ENCODE data around the gene RHBG. TPM values are rescaled to one million over a fixed set of nuclear protein-coding genes. Genes with fewer than 3 reads are reported as not detected.

Gene RHBG
- total and polyA plus RNA-seq, 4 donors, result 0.25 to 6.4 (median 2.3) TPM

DNA sequence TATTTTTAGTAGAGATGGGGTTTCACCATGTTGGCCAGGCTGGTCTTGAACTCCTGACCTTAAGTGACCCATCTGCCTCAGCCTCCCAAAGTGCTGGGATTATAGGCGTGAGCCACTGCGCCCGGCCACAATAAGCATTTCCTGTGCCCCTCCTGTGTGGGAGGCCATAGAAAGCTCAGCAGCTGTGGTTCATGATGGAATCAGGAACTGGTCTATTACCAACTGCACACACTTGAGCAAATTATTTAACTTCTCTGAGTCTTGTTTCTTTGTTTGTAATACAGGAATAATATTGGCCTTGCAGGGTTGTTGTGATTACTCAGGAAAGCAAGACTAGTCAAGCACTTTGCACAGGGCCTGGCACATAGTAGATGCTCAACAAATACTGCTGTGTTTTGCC, 15.0 kb downstream of the RHBG start:
- Histone ChIP-seq H3K4me1 (ENCODE audit: control insufficient read depth in 4 of 4, insufficient read depth in 4 of 4, low read length in 3 of 4) (peaks cover 0 to 2% (median 0%) of the 10 kb centered on the region in 4 donors), H3K4me3 (ENCODE audit: low read depth in 1 of 3, low read length in 3 of 3) (no peak overlapping the region), H3K9ac (ENCODE audit: low read depth in 1 of 2, low read length in 2 of 2) (no peak overlapping the region), H3K27me3 (ENCODE audit: control insufficient read depth in 4 of 4, insufficient read depth in 4 of 4, low read length in 3 of 4) (no peaks in the 10 kb centered on the region), H3K36me3 (ENCODE audit: control insufficient read depth in 4 of 4, insufficient read depth in 3 of 4, low read depth in 1 of 4, low read length in 3 of 4) (no peaks in the 10 kb centered on the region), H3K27ac (ENCODE audit: low read depth in 1 of 2, low read length in 2 of 2) (no peak overlapping the region), H3K9me3 (ENCODE audit: control insufficient read depth in 4 of 4, low read length in 3 of 4) (no peaks in the 10 kb centered on the region)
- WGBS, result 82% methylated on average over 3 of the region's 3 CpGs
- TF ChIP-seq HNF4G (IDR thresholded peaks at IDR 0.05), result no peak
- TF ChIP-seq JUND (IDR thresholded peaks at IDR 0.05), result no peak
- no peak for TF ChIP-seq REST (IDR thresholded peaks at IDR 0.05)
- no peak for TF ChIP-seq GABPA (IDR thresholded peaks at IDR 0.05 in 1 of 2, conservative IDR thresholded peaks at IDR 0.05 in 1 of 2)
- TF ChIP-seq FOXA1 (IDR thresholded peaks at IDR 0.05), result no peak
- no peak for TF ChIP-seq FOXA2 (IDR thresholded peaks at IDR 0.05)
- TF ChIP-seq, protein P1, sequence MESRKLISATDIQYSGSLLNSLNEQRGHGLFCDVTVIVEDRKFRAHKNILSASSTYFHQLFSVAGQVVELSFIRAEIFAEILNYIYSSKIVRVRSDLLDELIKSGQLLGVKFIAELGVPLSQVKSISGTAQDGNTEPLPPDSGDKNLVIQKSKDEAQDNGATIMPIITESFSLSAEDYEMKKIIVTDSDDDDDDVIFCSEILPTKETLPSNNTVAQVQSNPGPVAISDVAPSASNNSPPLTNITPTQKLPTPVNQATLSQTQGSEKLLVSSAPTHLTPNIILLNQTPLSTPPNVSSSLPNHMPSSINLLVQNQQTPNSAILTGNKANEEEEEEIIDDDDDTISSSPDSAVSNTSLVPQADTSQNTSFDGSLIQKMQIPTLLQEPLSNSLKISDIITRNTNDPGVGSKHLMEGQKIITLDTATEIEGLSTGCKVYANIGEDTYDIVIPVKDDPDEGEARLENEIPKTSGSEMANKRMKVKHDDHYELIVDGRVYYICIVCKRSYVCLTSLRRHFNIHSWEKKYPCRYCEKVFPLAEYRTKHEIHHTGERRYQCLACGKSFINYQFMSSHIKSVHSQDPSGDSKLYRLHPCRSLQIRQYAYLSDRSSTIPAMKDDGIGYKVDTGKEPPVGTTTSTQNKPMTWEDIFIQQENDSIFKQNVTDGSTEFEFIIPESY (IDR thresholded peaks at IDR 0.05), result no peak
- TF ChIP-seq RXRA (IDR thresholded peaks at IDR 0.05), result no peak
- TF ChIP-seq SP1 (IDR thresholded peaks at IDR 0.05), result no peak
- TF ChIP-seq CTCF (IDR thresholded peaks at IDR 0.05; ENCODE audit: low read depth, low read length, missing input control), result no peak
- TF ChIP-seq TAF1 (conservative IDR thresholded peaks at IDR 0.05), result no peak
- TF ChIP-seq HNF4A (conservative IDR thresholded peaks at IDR 0.05), result no peak
- no peak for TF ChIP-seq YY1 (IDR thresholded peaks at IDR 0.05)
- no peak for TF ChIP-seq EGR1 (IDR thresholded peaks at IDR 0.05; ENCODE audit: low read depth in 2 of 2)
- TF ChIP-seq RAD21 (IDR thresholded peaks at IDR 0.05), result no peak
- no peak for DNase-seq (ENCODE audit: low spot score)

GRCh38 chr1:156384658-156385057, 15.6 kb downstream of the RHBG start:
- Histone ChIP-seq H3K27ac (ENCODE audit: low read depth in 1 of 2, low read length in 2 of 2) (no peak overlapping the region), H3K4me3 (ENCODE audit: low read depth in 1 of 3, low read length in 3 of 3) (no peak overlapping the region), H3K27me3 (ENCODE audit: control insufficient read depth in 4 of 4, insufficient read depth in 4 of 4, low read length in 3 of 4) (no peaks in the 10 kb centered on the region), H3K9ac (ENCODE audit: low read depth in 1 of 2, low read length in 2 of 2) (no peak overlapping the region), H3K36me3 (ENCODE audit: control insufficient read depth in 4 of 4, insufficient read depth in 3 of 4, low read depth in 1 of 4, low read length in 3 of 4) (no peaks in the 10 kb centered on the region), H3K9me3 (ENCODE audit: control insufficient read depth in 4 of 4, low read length in 3 of 4) (no peaks in the 10 kb centered on the region), H3K4me1 (ENCODE audit: control insufficient read depth in 4 of 4, insufficient read depth in 4 of 4, low read length in 3 of 4) (peaks cover 0 to 2% (median 0%) of the 10 kb centered on the region in 4 donors)
- no peak for DNase-seq (ENCODE audit: low spot score)
- 92% methylated on average over 5 of the region's 5 CpGs for WGBS
- no peak for TF ChIP-seq TAF1 (conservative IDR thresholded peaks at IDR 0.05)
- TF ChIP-seq FOXA2 (IDR thresholded peaks at IDR 0.05), result no peak
- TF ChIP-seq FOXA1 (IDR thresholded peaks at IDR 0.05), result no peak
- TF ChIP-seq CTCF (IDR thresholded peaks at IDR 0.05; ENCODE audit: low read depth, low read length, missing input control), result no peak
- TF ChIP-seq RXRA (IDR thresholded peaks at IDR 0.05), result no peak
- TF ChIP-seq REST (IDR thresholded peaks at IDR 0.05), result no peak
- no peak for TF ChIP-seq HNF4A (conservative IDR thresholded peaks at IDR 0.05)
- TF ChIP-seq RAD21 (IDR thresholded peaks at IDR 0.05), result no peak
- TF ChIP-seq HNF4G (IDR thresholded peaks at IDR 0.05), result no peak
- TF ChIP-seq, protein P2, sequence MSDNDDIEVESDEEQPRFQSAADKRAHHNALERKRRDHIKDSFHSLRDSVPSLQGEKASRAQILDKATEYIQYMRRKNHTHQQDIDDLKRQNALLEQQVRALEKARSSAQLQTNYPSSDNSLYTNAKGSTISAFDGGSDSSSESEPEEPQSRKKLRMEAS (IDR thresholded peaks at IDR 0.05), result no peak
- TF ChIP-seq GABPA (IDR thresholded peaks at IDR 0.05 in 1 of 2, conservative IDR thresholded peaks at IDR 0.05 in 1 of 2), result no peak
- no peak for TF ChIP-seq SP1 (IDR thresholded peaks at IDR 0.05)
- TF ChIP-seq JUND (IDR thresholded peaks at IDR 0.05), result no peak
